Measurements from ENCODE around the gene KIR3DL1.
"Not testable (repeated sequence)": the region's sequence is repeated elsewhere in the genome, so short reads cannot be mapped to it uniquely, and the experiment has no call there.

KIR3DL1 gene

DNA sequence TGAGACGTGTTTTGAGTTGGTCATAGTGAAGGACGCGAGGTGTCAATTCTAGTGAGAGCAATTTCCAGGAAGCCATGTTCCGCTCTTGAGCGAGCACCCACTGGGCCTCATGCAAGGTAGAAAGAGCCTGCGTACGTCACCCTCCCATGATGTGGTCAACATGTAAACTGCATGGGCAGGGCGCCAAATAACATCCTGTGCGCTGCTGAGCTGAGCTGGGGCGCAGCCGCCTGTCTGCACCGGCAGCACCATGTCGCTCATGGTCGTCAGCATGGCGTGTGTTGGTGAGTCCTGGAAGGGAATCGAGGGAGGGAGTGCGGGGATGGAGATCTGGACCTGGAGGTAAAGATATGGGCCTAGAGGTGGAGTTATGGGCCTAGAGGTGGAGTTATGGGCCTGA, at the start of gene KIR3DL1:
KIR3DL1 (plus strand) TSS at position 218 of the 400 bp plus-strand sequence.
- H3K27ac Mint-ChIP-seq, H3K9me3 Mint-ChIP-seq: not testable (repeated sequence)

GRCh38 chr19:54769646-54770045, 46.6 kb upstream of the KIR3DL1 start, which contains the start of gene KIR2DL1:
Gene KIR2DL1, plus strand, starts transcription at chr19:54769793. Its CDS starts 58 bp downstream, at chr19:54769851.
- H3K36me3 Mint-ChIP-seq, DNase-seq, H3K4me1 Mint-ChIP-seq, H3K9me3 Mint-ChIP-seq, H3K27ac Mint-ChIP-seq, H3K4me3 Mint-ChIP-seq, CTCF ChIA-PET, H3K27me3 Mint-ChIP-seq: not testable (repeated sequence)

More for the DNA sequence above, at the start of gene KIR3DL1:
- H3K4me3 Mint-ChIP-seq, H3K4me1 Mint-ChIP-seq, H3K27me3 Mint-ChIP-seq, DNase-seq, H3K36me3 Mint-ChIP-seq, CTCF ChIA-PET: not testable (repeated sequence)

- H3K27ac Mint-ChIP-seq, CTCF ChIA-PET, H3K4me3 Mint-ChIP-seq, H3K36me3 Mint-ChIP-seq, H3K27me3 Mint-ChIP-seq, H3K9me3 Mint-ChIP-seq, DNase-seq, H3K4me1 Mint-ChIP-seq: not testable (repeated sequence)
Observed at GRCh38 chr19:54770511-54770910, 45.8 kb upstream of the KIR3DL1 start.

DNA sequence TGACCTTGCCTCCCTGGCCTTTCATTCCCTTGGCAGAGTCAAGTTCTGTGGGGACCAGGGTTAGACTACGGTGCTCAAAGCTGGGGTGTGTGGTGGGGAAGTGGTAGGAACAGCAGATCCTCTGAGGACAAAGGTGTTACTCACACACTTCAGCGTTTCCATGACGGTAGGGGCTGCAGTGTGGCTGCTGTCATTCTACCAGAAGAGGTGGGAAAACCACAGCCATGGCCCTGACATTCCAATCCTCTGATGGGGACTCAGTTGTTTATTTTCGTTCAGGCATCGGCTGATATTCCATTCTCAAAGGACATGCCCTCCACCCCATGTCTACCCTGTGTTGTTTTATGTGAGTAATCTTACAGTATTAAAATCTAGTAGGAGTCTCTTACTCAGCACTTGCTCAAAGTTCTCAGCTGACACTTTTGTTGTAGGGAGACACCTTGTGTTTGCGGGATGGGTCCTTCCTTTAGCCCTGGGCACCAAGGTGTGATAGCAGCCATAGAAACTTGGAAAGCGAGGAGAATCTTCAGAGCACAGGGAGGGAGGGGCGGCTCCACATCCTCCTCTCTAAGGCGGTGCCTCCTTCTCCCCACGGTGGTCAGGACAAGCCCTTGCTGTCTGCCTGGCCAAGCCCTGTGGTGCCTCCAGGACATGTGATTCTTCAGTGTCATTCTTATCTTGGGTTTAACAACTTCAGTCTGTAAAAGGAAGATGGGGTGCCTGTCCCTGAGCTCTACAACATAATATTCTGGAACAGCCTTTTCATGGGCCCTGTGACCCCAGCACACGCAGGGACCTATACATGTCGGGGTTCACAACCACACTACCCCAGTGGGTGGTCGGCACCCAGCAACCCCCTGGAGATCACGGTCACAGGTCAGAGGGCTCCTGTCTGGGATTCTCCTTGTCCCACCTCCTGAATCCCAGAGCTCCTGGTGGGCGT, 45.0 kb upstream of the KIR3DL1 start:
- H3K4me3 Mint-ChIP-seq, H3K27me3 Mint-ChIP-seq, H3K4me1 Mint-ChIP-seq, CTCF ChIA-PET, H3K9me3 Mint-ChIP-seq, H3K36me3 Mint-ChIP-seq, DNase-seq, H3K27ac Mint-ChIP-seq: not testable (repeated sequence)

DNA sequence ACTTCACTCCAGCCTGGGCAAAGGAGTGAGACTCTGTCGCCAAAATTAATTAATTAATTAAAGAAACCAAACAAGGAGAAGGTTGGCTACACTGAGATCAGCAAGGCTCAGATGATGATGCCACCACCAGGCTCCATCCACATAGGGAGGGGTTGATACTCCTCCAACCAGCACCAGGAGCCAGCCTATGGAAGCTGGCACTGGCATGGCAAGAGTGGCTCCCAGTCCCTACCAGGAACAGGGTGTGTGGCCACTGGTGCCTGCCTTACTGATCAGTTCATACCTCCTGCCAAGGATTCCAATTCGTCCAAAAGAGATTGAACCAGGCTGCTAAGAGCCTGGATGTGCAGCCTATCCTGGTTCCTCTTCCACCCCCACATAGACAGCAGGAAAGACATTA, 43.6 kb upstream of the KIR3DL1 start:
- H3K9me3 Mint-ChIP-seq, H3K4me3 Mint-ChIP-seq, H3K27ac Mint-ChIP-seq, CTCF ChIA-PET, H3K27me3 Mint-ChIP-seq, DNase-seq, H3K36me3 Mint-ChIP-seq, H3K4me1 Mint-ChIP-seq: not testable (repeated sequence)

DNA sequence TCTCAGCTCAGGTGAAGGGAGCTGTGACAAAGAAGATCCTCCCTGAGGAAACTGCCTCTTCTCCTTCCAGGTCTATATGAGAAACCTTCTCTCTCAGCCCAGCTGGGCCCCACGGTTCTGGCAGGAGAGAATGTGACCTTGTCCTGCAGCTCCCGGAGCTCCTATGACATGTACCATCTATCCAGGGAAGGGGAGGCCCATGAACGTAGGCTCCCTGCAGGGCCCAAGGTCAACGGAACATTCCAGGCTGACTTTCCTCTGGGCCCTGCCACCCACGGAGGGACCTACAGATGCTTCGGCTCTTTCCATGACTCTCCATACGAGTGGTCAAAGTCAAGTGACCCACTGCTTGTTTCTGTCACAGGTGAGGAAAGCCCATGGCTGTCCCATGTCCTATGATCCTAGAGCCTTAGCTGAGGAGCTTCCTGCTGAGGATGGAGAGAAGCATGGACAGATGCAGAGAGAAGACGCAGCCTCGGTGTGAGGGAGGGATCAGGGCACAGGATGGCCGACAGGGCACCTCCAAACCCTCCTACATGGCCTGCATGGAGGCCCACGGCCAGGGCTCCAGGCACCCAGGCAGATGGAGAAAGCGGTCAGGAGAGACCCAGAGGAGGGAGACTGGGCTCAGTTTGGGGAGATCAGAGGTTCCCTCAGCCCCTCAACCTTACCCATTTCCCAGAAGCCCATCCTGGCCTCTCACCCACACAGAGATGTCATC, 41.0 kb upstream of the KIR3DL1 start:
- H3K4me3 Mint-ChIP-seq, H3K36me3 Mint-ChIP-seq, CTCF ChIA-PET: not testable (repeated sequence)

GRCh38 chr19:54775830-54776229, 40.4 kb upstream of the KIR3DL1 start:
- H3K27me3 Mint-ChIP-seq, CTCF ChIA-PET: not testable (repeated sequence)

More for the DNA sequence above, 41.0 kb upstream of the KIR3DL1 start:
- not testable (repeated sequence) for H3K27me3 Mint-ChIP-seq, H3K4me1 Mint-ChIP-seq, DNase-seq, H3K9me3 Mint-ChIP-seq, H3K27ac Mint-ChIP-seq

GRCh38 chr19:54777851-54778250, 38.4 kb upstream of the KIR3DL1 start:
- H3K4me1 Mint-ChIP-seq, H3K4me3 Mint-ChIP-seq, H3K27me3 Mint-ChIP-seq, CTCF ChIA-PET, DNase-seq, H3K27ac Mint-ChIP-seq, H3K36me3 Mint-ChIP-seq, H3K9me3 Mint-ChIP-seq: not testable (repeated sequence)

More at GRCh38 chr19:54775830-54776229, 40.4 kb upstream of the KIR3DL1 start:
- not testable (repeated sequence) for H3K4me3 Mint-ChIP-seq, H3K9me3 Mint-ChIP-seq, H3K27ac Mint-ChIP-seq, H3K4me1 Mint-ChIP-seq, DNase-seq, H3K36me3 Mint-ChIP-seq

DNA sequence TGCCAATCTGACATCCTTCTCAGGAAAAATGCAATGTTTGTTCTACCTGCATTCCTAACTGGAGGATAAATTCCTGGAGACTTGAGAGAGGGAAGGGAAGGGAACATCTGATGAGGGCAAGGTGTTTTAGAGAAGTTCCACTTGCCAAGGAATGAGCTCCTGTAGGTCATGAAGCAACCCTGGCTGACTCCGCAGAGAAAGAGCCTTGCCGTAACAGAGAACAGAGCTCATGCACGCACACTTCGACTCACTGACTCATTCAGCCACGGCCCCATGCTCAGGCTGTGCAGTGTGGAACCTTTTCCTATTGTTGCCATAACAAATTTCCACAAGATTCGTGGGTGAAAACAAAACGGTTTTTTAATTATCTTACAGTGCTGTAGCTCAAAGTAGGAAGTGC, 37.4 kb upstream of the KIR3DL1 start:
- H3K4me1 Mint-ChIP-seq, H3K4me3 Mint-ChIP-seq, H3K9me3 Mint-ChIP-seq, DNase-seq, H3K36me3 Mint-ChIP-seq, H3K27ac Mint-ChIP-seq, H3K27me3 Mint-ChIP-seq, CTCF ChIA-PET: not testable (repeated sequence)

DNA sequence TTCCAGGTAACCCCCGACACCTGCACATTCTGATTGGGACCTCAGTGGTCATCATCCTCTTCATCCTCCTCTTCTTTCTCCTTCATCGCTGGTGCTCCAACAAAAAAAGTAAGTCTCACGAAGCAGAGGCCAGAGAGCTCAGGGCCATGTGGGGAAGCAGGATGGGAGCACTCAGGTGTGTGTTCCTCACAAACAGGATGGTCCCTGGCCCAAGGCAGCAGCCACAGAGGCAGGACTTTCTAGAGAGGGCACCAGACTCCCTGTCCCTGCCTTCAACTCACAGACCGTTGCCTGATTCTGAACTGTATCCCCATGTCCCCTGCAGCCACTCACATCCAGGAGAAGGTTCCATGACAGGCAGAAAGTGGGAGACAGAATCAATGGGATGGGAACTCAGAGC, 33.4 kb upstream of the KIR3DL1 start:
- CTCF ChIA-PET, H3K4me1 Mint-ChIP-seq, H3K36me3 Mint-ChIP-seq, DNase-seq, H3K27me3 Mint-ChIP-seq, H3K4me3 Mint-ChIP-seq, H3K9me3 Mint-ChIP-seq, H3K27ac Mint-ChIP-seq: not testable (repeated sequence)

DNA sequence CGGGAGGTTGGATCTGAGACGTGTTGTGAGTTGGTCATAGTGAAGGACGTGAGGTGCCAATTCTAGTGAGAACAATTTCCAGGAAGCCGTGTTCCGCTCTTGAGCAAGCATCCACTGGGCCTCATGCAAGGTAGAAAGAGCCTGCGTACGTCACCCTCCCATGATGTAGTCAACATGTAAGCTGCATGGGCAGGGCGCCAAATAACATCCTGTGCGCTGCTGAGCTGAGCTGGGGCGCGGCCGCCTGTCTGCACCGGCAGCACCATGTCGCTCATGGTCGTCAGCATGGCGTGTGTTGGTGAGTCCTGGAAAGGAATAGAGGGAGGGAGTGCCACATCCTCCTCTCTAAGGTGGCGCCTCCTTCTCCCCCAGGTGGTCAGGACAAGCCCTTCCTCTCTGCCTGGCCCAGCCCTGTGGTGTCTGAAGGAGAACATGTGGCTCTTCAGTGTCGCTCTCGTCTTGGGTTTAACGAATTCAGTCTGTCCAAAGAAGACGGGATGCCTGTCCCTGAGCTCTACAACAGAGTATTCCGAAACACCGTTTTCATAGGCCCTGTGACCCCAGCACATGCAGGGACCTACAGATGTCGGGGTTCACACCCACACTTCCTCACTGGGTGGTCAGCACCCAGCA, 30.1 kb upstream of the KIR3DL1 start:
- H3K27ac Mint-ChIP-seq, CTCF ChIA-PET, H3K9me3 Mint-ChIP-seq, H3K27me3 Mint-ChIP-seq, H3K4me3 Mint-ChIP-seq, DNase-seq, H3K36me3 Mint-ChIP-seq, H3K4me1 Mint-ChIP-seq: not testable (repeated sequence)

DNA sequence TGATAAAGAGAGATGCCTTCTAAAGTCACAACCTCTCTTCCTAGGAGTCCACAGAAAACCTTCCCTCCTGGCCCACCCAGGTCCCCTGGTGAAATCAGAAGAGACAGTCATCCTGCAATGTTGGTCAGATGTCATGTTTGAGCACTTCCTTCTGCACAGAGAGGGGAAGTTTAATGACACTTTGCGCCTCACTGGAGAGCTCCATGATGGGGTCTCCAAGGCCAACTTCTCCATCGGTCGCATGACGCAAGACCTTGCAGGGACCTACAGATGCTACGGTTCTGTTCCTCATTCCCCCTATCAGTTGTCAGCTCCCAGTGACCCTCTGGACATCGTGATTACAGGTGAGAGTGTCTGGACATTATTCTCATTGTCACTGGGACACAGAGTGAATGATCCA, 28.1 kb upstream of the KIR3DL1 start:
- H3K4me3 Mint-ChIP-seq, H3K36me3 Mint-ChIP-seq, H3K27ac Mint-ChIP-seq, H3K4me1 Mint-ChIP-seq, CTCF ChIA-PET, H3K27me3 Mint-ChIP-seq, DNase-seq, H3K9me3 Mint-ChIP-seq: not testable (repeated sequence)

GRCh38 chr19:54790711-54791110, 25.6 kb upstream of the KIR3DL1 start:
- Mint-ChIP-seq H3K27me3 (peaks cover 11% of the 10 kb centered on the region), H3K9me3 (no peaks in the 10 kb centered on the region), H3K36me3 (no peaks in the 10 kb centered on the region), H3K4me3 (no peak overlapping the region), H3K27ac (no peak overlapping the region), H3K4me1 (peaks cover 10% of the 10 kb centered on the region)
- DNase-seq, result no peak
- CTCF ChIA-PET, result no interaction called here

DNA sequence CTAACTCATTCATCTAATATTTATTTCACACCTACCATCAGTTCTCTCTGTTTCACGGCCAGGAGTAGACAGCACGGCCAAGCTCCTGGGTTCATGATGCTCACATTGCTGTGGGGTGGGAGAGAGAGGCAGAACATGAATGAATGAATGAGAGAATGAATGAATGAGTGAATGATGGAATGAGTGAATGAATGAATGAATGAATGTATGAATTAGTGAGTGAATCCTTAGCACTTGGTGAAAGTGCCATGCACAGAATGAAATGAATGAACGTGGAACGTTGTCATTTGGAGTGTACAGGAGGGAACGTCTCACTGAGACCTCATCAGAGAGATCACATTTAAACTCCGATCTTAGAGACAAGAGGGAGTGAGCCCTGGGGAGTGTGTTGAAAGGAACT, 24.8 kb upstream of the KIR3DL1 start:
- Mint-ChIP-seq H3K36me3 (no peaks in the 10 kb centered on the region), H3K27me3 (peaks cover 12% of the 10 kb centered on the region), H3K4me1 (peaks cover 10% of the 10 kb centered on the region), H3K9me3 (no peaks in the 10 kb centered on the region), H3K27ac (no peak overlapping the region), H3K4me3 (no peak overlapping the region)
- no peak for DNase-seq
- CTCF ChIA-PET, result no interaction called here

GRCh38 chr19:54792814-54793213, 23.5 kb upstream of the KIR3DL1 start:
- Mint-ChIP-seq H3K4me1 (peaks cover 10% of the 10 kb centered on the region), H3K4me3 (peak overlapping the region; percentile 61), H3K27me3 (peaks cover 21% of the 10 kb centered on the region), H3K9me3 (no peaks in the 10 kb centered on the region), H3K36me3 (no peaks in the 10 kb centered on the region), H3K27ac (no peak overlapping the region)
- no peak for DNase-seq
- CTCF ChIA-PET, result no interaction called here

All from activated naive CD4-positive, alpha-beta T cell treated with anti-CD3 and anti-CD28 coated beads, Interleukin-2, amount 10 ng/mL, durations not matched to agents 7 days and 5 days (primary cell).